Measurements from ENCODE around the gene IGFBP2. TPM values are rescaled to one million over a fixed set of nuclear protein-coding genes. Genes with fewer than 3 reads are reported as not detected.

Gene IGFBP2
- total and polyA plus RNA-seq, 2 experiments from 2014 or later, result 5.6 to 40.1 TPM

GRCh38 chr2:216620786-216621185, 12.4 kb upstream of the IGFBP2 start:
- Histone ChIP-seq H3K9me3 (ENCODE audit: low read depth) (no peaks in the 10 kb centered on the region), H3K27ac (no peak overlapping the region), H3F3A (ENCODE audit: insufficient read depth) (no peaks in the 10 kb centered on the region), H3K4me2 (ENCODE audit: unreplicated experiment) (no peak overlapping the region), H3K9me2 (ENCODE audit: insufficient read depth) (no peaks in the 10 kb centered on the region), H4K20me1 (ENCODE audit: insufficient read depth) (no peaks in the 10 kb centered on the region), H3K79me2 (ENCODE audit: insufficient read depth) (no peaks in the 10 kb centered on the region), H3K4me1 (ENCODE audit: insufficient read depth) (peaks cover 11% of the 10 kb centered on the region; the same call in 1 of the 2 replicates), H3K9ac (no peak overlapping the region), H3K36me3 (ENCODE audit: low read depth) (no peaks in the 10 kb centered on the region), H3K4me3 (no peak overlapping the region), H3K27me3 (replicated peaks; ENCODE audit: insufficient read depth) (no peaks in the 10 kb centered on the region), H2AFZ (no peak overlapping the region)
- TF ChIP-seq EZH2 (IDR thresholded peaks at IDR 0.05; ENCODE audit: insufficient read depth, poor library complexity, severe bottlenecking) (no peak), EZH2phosphoT487 (IDR thresholded peaks at IDR 0.05; ENCODE audit: insufficient read depth, low read depth) (no peak)
- in situ Hi-C loops (cut with MboI), result no loop called here
- peak; percentile 39 for DNase-seq
- WGBS, 2 experiments (ENCODE audit: low coverage in 1 of 2, low lambda C conversion rate in 2 of 2, missing lambda C conversion rate in 2 of 2), result 19 to 25% methylated on average over 12 of the region's 12 CpGs

- Histone ChIP-seq H2AFZ (no peak overlapping the region), H3K4me3 (no peak overlapping the region), H3K79me2 (ENCODE audit: insufficient read depth) (no peaks in the 10 kb centered on the region), H3K9ac (no peak overlapping the region), H3K9me2 (ENCODE audit: insufficient read depth) (no peaks in the 10 kb centered on the region), H3K4me2 (ENCODE audit: unreplicated experiment) (no peak overlapping the region), H3K27ac (no peak overlapping the region), H4K20me1 (ENCODE audit: insufficient read depth) (no peaks in the 10 kb centered on the region), H3K27me3 (replicated peaks; ENCODE audit: insufficient read depth) (no peaks in the 10 kb centered on the region), H3K9me3 (ENCODE audit: low read depth) (no peaks in the 10 kb centered on the region), H3K36me3 (ENCODE audit: low read depth) (no peaks in the 10 kb centered on the region), H3K4me1 (ENCODE audit: insufficient read depth) (peaks cover 11% of the 10 kb centered on the region; the same call in 1 of the 2 replicates), H3F3A (ENCODE audit: insufficient read depth) (no peaks in the 10 kb centered on the region)
- no peak for DNase-seq
- in situ Hi-C loops (cut with MboI), result no loop called here
- TF ChIP-seq EZH2 (IDR thresholded peaks at IDR 0.05; ENCODE audit: insufficient read depth, poor library complexity, severe bottlenecking), result no peak
- TF ChIP-seq EZH2phosphoT487 (IDR thresholded peaks at IDR 0.05; ENCODE audit: insufficient read depth, low read depth), result no peak
- 94 to 97% methylated on average over 4 of the region's 4 CpGs for WGBS, 2 experiments (ENCODE audit: low coverage in 1 of 2, low lambda C conversion rate in 2 of 2, missing lambda C conversion rate in 2 of 2)
Measured at GRCh38 chr2:216621292-216621691, 11.9 kb upstream of the IGFBP2 start.

- H3K9ac ChIP-seq, result no peak overlapping the region
- H3K4me3 ChIP-seq, result no peak overlapping the region
- in situ Hi-C loops (cut with MboI), result no loop called here
- H3K4me1 ChIP-seq (ENCODE audit: insufficient read depth), result peaks cover 11% of the 10 kb centered on the region; the same call in 1 of the 2 replicates
- no peaks in the 10 kb centered on the region for H3K79me2 ChIP-seq (ENCODE audit: insufficient read depth)
- no peaks in the 10 kb centered on the region for H3F3A ChIP-seq (ENCODE audit: insufficient read depth)
- no peaks in the 10 kb centered on the region for H3K36me3 ChIP-seq (ENCODE audit: low read depth)
- no peak for TF ChIP-seq EZH2 (IDR thresholded peaks at IDR 0.05; ENCODE audit: insufficient read depth, poor library complexity, severe bottlenecking)
- TF ChIP-seq EZH2phosphoT487 (IDR thresholded peaks at IDR 0.05; ENCODE audit: insufficient read depth, low read depth), result no peak
- WGBS, 2 experiments (ENCODE audit: low coverage in 1 of 2, low lambda C conversion rate in 2 of 2, missing lambda C conversion rate in 2 of 2), result 63 to 64% methylated on average over 4 of the region's 4 CpGs
- H3K27ac ChIP-seq, result no peak overlapping the region
- no peaks in the 10 kb centered on the region for H3K27me3 ChIP-seq (replicated peaks; ENCODE audit: insufficient read depth)
- H3K9me2 ChIP-seq (ENCODE audit: insufficient read depth), result no peaks in the 10 kb centered on the region
- H4K20me1 ChIP-seq (ENCODE audit: insufficient read depth), result no peaks in the 10 kb centered on the region
- no peaks in the 10 kb centered on the region for H3K9me3 ChIP-seq (ENCODE audit: low read depth)
- no peak for DNase-seq
- no peak overlapping the region for H2AFZ ChIP-seq
- no peak overlapping the region for H3K4me2 ChIP-seq (ENCODE audit: unreplicated experiment)
Measured at GRCh38 chr2:216622526-216622925, 10.7 kb upstream of the IGFBP2 start.

DNA sequence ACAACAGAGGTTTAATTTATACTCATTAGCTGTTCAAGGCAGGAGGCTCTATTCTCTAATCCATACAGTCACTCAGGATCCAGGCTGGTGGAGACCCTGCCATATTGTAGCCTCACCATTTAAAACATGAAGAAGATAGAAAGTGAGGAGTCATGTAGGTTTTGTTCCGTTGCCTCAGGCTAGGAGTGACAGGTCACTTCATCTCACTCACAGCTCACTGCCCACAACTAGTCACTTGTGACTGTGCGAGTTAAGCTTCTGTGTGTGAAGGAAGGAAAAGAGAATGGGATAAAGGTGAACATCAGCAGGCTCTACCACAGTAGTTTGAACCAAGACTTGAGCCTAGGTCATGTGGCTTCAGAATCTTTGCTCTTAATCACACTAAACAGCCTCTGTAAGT, 9.0 kb upstream of the IGFBP2 start:
- no peak for DNase-seq
- Histone ChIP-seq H3K27me3 (replicated peaks; ENCODE audit: insufficient read depth) (no peaks in the 10 kb centered on the region), H3K4me2 (ENCODE audit: unreplicated experiment) (no peak overlapping the region), H4K20me1 (ENCODE audit: insufficient read depth) (no peaks in the 10 kb centered on the region), H3K79me2 (ENCODE audit: insufficient read depth) (no peaks in the 10 kb centered on the region), H3K36me3 (ENCODE audit: low read depth) (no peaks in the 10 kb centered on the region), H3K27ac (no peak overlapping the region), H3K9me3 (ENCODE audit: low read depth) (no peaks in the 10 kb centered on the region), H3K4me3 (no peak overlapping the region), H3K9ac (no peak overlapping the region), H3K4me1 (ENCODE audit: insufficient read depth) (peaks cover 8% of the 10 kb centered on the region; the same call in 1 of the 2 replicates), H3F3A (ENCODE audit: insufficient read depth) (no peaks in the 10 kb centered on the region), H2AFZ (no peak overlapping the region), H3K9me2 (ENCODE audit: insufficient read depth) (no peaks in the 10 kb centered on the region)
- in situ Hi-C loops (cut with MboI), result no loop called here
- 78 to 82% methylated on average over 2 of the region's 2 CpGs for WGBS, 2 experiments (ENCODE audit: low coverage in 1 of 2, low lambda C conversion rate in 2 of 2, missing lambda C conversion rate in 2 of 2)
- TF ChIP-seq EZH2 (IDR thresholded peaks at IDR 0.05; ENCODE audit: insufficient read depth, poor library complexity, severe bottlenecking) (no peak), EZH2phosphoT487 (IDR thresholded peaks at IDR 0.05; ENCODE audit: insufficient read depth, low read depth) (no peak)
